Stimulated activated CD8-positive, alpha-beta memory T cell treated with anti-CD3 and anti-CD28 coated beads, Interleukin-12 subunit alpha, Interleukin-12 subunit beta, amount 100 ng/mL, for 1 hour (primary cell): ENCODE data around the gene MSH6.

ENCODE experiments used
- DNase-seq: peaks from one replicate; pipeline ENCODE4 v3.0.0-alpha.2; 2020; ENCODE audit warnings: low read depth

Gene MSH6

GRCh38 chr2:47782671-47783485 lies at the start of gene MSH6:
MSH6 (plus strand) TSS chr2:47783145; CDS start chr2:47783234, 89 bp downstream.
- peak; percentile 80 for DNase-seq

- DNase-seq: no peak
These were observed 47.6 kb upstream of the MSH6 start for GRCh38 chr2:47735136-47735869.

GRCh38 chr2:47735912-47736311 lies 47.0 kb upstream of the MSH6 start:
- no peak for DNase-seq

GRCh38 chr2:47737191-47737975 lies 45.6 kb upstream of the MSH6 start:
- DNase-seq: no peak

GRCh38 chr2:47738331-47738730 lies 44.6 kb upstream of the MSH6 start:
- DNase-seq: no peak

- DNase-seq: no peak
These were observed 41.8 kb upstream of the MSH6 start for GRCh38 chr2:47741101-47741500.

- no peak for DNase-seq
These were observed 41.3 kb upstream of the MSH6 start for GRCh38 chr2:47741637-47742036.

GRCh38 chr2:47744074-47744473 lies 38.9 kb upstream of the MSH6 start:
- DNase-seq: no peak

- DNase-seq: no peak
These were observed 35.1 kb upstream of the MSH6 start for GRCh38 chr2:47747878-47748277.

GRCh38 chr2:47751856-47752414 lies 31.0 kb upstream of the MSH6 start:
- DNase-seq: no peak

GRCh38 chr2:47767497-47767844 lies 15.5 kb upstream of the MSH6 start:
- no peak for DNase-seq

- DNase-seq: peak; percentile 47
These were observed 14.9 kb upstream of the MSH6 start for GRCh38 chr2:47767880-47768609.

GRCh38 chr2:47769318-47769717 lies 13.6 kb upstream of the MSH6 start:
- DNase-seq: no peak

- DNase-seq: no peak
These were observed 11.7 kb upstream of the MSH6 start for GRCh38 chr2:47771211-47771610.

- DNase-seq: no peak
These were observed 10.6 kb upstream of the MSH6 start for GRCh38 chr2:47772343-47772742.

- DNase-seq: no peak
These were observed 8.4 kb upstream of the MSH6 start for GRCh38 chr2:47774567-47774966.

- DNase-seq: no peak
These were observed 5.5 kb upstream of the MSH6 start for GRCh38 chr2:47777277-47777937.

GRCh38 chr2:47778698-47779425 lies 4.1 kb upstream of the MSH6 start:
- no peak for DNase-seq

- DNase-seq: no peak
These were observed 3.5 kb upstream of the MSH6 start for GRCh38 chr2:47779426-47779790.

GRCh38 chr2:47782381-47782670 lies 619 bp upstream of the MSH6 start:
- no peak for DNase-seq
